K562 (cell line): ENCODE data around the gene CBL.

Experiments used
- CTCF ChIP-seq, 3 experiments: IDR thresholded peaks in 2 of 3; conservative IDR thresholded peaks in 1 of 3; 2 replicates each; pipeline ENCODE4 v1.5.1; 2011 to 2012; ENCODE audit warnings: low read length in 3 of 3, mild to moderate bottlenecking in 3 of 3, control low read depth in 2 of 3, improper control_type of control experiment in 1 of 3, inconsistent platforms in 1 of 3, low read depth in 1 of 3, mixed read lengths in 1 of 3, moderate library complexity in 1 of 3; ENCODE audit not compliant: insufficient read depth in 2 of 3
- NCOA2 ChIP-seq, 2 experiments: fragments of 450-650 bp; IDR thresholded peaks; 2 replicates each; pipeline ENCODE4 v1.6.1; 2018; ENCODE audit warnings: mild to moderate bottlenecking in 2 of 2, moderate library complexity in 1 of 2; ENCODE audit not compliant: partially characterized antibody in 2 of 2
- PATZ1 ChIP-seq: fragments of 250-450 bp; sonication (Bioruptor Pico); IDR thresholded peaks from 2 replicates; pipeline ENCODE4 v1.5.0; 2020; ENCODE audit warnings: mild to moderate bottlenecking, borderline replicate concordance
- POLR2AphosphoS2 ChIP-seq: IDR thresholded peaks from 2 replicates; pipeline ENCODE4 v1.6.1; 2012; ENCODE audit warnings: low read length, improper control_type of control experiment
- POLR2AphosphoS5 ChIP-seq: IDR thresholded peaks from 2 replicates; pipeline ENCODE4 v1.6.1; 2011; ENCODE audit warnings: mild to moderate bottlenecking, low read depth, low read length, moderate library complexity; ENCODE audit not compliant: control insufficient read depth, insufficient read depth
- TFAM ChIP-seq: fragments of 250-450 bp; sonication (Bioruptor Pico); conservative IDR thresholded peaks from 2 replicates; pipeline ENCODE4 v1.5.0; 2021; ENCODE audit warnings: mild to moderate bottlenecking, moderate library complexity
- ZNF121 ChIP-seq: sonication (generic); formaldehyde crosslinking; conservative IDR thresholded peaks from 2 replicates; pipeline ENCODE4 v1.8.0; 2022; ENCODE audit warnings: missing genetic modification reagents
- ZNF217 ChIP-seq: sonication (generic); formaldehyde crosslinking; IDR thresholded peaks from 2 replicates; pipeline ENCODE4 v1.8.0; 2022; ENCODE audit warnings: mild to moderate bottlenecking, missing genetic modification reagents
- TF ChIP-seq, protein P1 (sequence below): sonication (generic); formaldehyde crosslinking; IDR thresholded peaks from 2 replicates; pipeline ENCODE4 v1.9.0; 2022; ENCODE audit warnings: mild to moderate bottlenecking, missing genetic modification reagents
- TF ChIP-seq, protein P2 (sequence below): fragments of 250-450 bp; sonication (Bioruptor Pico); IDR thresholded peaks from 2 replicates; pipeline ENCODE4 v1.4.0; 2020; ENCODE audit warnings: mild to moderate bottlenecking

DNA sequence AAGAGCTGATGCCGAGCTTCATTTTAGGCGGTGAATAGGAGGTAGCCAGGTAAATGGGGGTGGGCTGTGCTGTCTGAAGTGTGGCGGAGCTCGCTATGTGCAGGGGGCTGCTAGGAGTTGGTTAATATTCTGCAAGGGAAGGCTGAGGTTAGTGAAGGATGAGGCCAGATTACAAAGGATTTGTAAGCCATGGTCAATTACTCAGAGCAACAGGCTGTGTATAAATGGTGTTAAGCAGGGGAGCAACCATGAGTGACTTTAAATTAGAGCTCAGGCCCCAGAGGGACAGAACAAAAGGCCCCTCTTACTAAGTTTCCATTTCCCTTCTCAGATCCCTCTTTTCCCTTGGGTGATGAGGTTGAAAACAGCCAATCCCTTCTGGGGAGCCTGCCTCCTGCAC lies 118.0 kb downstream of the CBL start:
- no peak for TF ChIP-seq POLR2AphosphoS5
- no peak for TF ChIP-seq CTCF (IDR thresholded peaks at IDR 0.05 in 2 of 3, conservative IDR thresholded peaks at IDR 0.05 in 1 of 3; ENCODE audit: insufficient read depth in 2 of 3, low read depth in 1 of 3, low read length in 3 of 3)
- no peak for TF ChIP-seq POLR2AphosphoS2
- TF ChIP-seq, protein P1, sequence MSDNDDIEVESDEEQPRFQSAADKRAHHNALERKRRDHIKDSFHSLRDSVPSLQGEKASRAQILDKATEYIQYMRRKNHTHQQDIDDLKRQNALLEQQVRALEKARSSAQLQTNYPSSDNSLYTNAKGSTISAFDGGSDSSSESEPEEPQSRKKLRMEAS (CRISPR knock-in tag) = no peak
- no peak for TF ChIP-seq ZNF217 (CRISPR knock-in tag)
- no peak for TF ChIP-seq PATZ1 (CRISPR knock-in tag)
- TF ChIP-seq, protein P2, sequence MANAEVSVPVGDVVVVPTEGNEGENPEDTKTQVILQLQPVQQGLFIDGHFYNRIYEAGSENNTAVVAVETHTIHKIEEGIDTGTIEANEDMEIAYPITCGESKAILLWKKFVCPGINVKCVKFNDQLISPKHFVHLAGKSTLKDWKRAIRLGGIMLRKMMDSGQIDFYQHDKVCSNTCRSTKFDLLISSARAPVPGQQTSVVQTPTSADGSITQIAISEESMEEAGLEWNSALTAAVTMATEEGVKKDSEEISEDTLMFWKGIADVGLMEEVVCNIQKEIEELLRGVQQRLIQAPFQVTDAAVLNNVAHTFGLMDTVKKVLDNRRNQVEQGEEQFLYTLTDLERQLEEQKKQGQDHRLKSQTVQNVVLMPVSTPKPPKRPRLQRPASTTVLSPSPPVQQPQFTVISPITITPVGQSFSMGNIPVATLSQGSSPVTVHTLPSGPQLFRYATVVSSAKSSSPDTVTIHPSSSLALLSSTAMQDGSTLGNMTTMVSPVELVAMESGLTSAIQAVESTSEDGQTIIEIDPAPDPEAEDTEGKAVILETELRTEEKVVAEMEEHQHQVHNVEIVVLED = no peak
- no peak for TF ChIP-seq ZNF121 (CRISPR knock-in tag)
- no peak for TF ChIP-seq TFAM (CRISPR knock-in tag)
- no peak for TF ChIP-seq NCOA2 (IDR thresholded peaks at IDR 0.05; ENCODE audit: partially characterized antibody in 2 of 2)
